Measurements from ENCODE around the gene HOXD12. TPM values are rescaled to one million over a fixed set of nuclear protein-coding genes. Genes with fewer than 3 reads are reported as not detected.
A peak's percentile ranks its signal among the peaks of the same experiment; 100 is the strongest.

HOXD12 gene
- total RNA-seq, 1 experiment from 2014 or later, result not detected

DNA sequence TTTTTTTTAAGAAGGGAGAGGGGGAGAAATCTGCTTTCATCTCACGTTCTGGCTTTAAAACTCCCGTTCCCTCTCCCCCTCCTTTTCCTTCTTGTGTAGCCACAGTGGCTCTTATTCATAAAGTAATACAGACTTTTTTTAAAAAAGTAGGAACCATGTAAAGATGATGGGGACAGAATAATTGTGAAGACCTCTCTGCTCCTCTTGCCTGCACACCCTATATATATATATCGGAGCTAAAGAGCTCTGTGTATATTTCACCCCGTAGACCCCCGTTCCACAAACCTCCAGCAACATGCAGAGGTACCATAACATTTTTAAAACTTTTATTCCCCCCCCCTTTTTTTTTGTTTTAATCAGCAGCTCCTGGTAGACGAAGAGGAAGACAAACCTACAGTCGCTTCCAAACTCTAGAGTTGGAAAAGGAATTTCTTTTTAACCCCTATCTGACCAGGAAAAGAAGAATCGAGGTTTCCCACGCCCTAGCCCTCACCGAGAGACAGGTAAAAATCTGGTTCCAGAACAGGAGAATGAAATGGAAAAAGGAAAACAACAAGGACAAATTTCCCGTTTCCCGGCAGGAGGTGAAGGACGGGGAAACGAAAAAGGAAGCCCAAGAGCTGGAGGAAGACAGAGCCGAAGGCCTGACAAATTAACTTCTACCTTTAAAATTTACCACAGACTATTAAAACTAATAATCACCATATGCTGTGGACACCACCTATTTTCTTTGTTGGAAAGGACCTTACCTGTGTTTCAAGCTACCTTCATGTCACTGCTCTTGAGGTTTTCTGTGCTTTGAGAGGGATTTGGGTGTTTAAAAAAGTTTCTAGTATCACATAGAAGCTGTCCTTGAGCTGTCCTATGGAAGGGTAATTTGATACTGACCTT, 31.6 kb downstream of the HOXD12 start:
- DNase-seq (ENCODE audit: low read depth), result no peak

DNA sequence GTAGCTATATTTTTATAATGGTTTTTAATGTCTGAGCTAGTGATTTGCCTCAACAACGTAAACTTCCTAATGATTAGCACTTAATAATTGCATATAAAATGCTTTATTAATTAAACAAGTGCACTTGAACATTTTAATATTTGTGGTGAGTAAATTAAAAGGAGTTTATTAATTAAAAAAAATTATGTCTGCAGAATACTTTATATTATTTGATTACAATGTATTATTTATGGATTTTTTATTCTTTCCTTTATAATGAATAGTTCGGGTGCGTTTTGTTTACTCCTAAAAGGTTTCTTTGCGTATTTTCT, 32.2 kb downstream of the HOXD12 start:
- no peak for DNase-seq (ENCODE audit: low read depth)

DNA sequence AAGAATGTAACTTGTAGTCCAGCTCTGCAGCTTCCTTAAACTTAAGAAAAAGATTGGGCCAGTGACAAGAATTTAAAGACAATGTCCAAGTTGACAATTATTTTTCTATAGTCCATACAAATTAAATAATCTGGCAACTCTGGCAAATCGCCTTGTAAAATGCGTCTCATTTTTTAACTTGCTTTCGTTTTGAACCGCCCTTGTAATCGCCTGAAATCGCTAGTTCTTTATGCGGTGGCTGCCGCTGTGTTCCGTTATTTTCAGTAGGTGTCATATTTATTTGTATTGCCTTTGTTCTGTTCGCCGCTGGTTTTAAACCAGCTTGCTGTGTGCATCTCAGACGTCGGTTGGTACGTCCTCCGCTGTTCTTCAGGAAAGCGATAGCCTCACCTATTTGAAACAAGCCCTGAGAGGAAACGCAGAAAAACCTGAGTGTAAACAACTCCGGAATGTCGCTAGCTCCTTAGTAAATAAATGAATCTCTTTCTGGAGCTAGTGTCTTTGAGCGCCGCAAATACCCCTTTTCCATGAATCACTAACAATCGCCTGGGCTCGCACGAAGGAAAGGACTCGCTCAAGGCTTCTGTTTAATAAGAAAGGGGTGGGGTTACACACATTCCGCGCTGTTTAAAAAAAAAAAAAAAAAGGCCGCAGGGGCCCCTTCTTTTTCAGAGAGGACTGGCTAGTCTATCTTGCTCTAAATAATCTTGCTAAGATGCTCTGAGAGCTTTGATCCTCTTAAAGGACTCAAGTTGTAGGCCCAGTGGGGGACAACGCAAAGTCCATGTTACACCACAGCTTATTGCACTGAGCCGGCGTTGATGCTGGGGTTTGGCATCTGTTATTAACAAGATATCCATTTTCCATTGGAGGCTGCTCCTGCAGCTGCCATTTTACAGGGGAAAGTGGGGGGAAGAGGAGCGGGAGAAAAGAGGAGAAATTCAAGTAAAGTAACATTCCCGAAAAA, 32.9 kb downstream of the HOXD12 start:
- DNase-seq (ENCODE audit: low read depth), result no peak

DNA sequence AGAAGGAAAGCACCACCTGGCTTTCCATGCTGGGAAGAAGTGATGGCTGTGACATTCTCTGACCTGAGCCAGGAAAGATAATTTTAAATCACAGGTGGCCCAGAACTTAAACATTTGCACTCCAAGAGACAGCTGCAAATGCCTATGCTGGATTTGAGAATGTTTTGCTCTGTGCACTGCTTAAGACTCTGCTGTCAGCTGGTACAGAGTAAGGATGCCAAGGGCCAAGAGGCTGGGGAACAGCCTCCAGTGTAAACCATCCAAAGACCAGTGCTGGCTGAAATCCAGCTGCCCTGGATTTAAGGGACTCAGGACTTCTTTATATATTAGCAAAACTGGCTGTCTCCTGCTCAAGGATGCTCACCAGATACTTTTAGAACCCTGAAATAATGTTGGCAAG, 33.8 kb downstream of the HOXD12 start:
- no peak for DNase-seq (ENCODE audit: low read depth)

DNA sequence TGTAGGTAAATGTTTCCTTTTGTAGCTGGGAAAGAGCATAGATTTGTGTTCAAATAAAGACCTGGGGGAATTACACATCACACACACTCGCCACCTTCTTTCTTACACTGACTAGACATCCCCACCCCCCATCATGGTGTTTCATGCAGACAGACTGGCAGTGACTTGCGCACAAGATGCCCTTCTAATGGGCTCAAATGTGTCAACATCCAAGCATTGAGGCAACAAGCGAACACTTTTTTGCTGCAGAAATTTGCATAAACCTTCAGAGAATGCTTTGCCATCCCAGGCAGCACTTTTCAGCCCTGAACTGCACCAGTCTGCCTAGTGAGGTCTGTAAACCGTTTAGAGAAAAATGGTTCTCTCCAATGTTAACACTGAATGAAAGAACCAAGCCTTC, 34.4 kb downstream of the HOXD12 start:
- DNase-seq (ENCODE audit: low read depth), result no peak

DNA sequence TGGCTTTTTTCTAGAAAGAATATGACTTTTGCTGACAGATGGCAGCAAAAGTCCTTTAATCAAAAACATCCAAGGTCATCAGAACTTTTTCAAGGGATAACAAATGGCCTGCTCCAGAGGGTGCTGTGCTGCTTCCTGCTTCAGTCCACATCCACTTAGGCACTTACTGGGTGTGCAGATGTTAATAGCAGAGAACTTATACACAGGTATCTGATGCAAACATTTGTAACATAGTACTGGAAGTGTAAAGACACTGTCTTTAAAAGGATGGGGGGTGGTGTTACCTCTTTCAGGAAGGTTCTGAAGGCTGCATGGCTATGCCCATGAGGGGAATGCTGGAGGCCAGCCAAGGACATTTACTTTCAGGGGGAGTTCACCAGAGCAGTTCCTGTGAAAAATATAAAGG, 35.4 kb downstream of the HOXD12 start:
- DNase-seq (ENCODE audit: low read depth), result peak; percentile 67

DNA sequence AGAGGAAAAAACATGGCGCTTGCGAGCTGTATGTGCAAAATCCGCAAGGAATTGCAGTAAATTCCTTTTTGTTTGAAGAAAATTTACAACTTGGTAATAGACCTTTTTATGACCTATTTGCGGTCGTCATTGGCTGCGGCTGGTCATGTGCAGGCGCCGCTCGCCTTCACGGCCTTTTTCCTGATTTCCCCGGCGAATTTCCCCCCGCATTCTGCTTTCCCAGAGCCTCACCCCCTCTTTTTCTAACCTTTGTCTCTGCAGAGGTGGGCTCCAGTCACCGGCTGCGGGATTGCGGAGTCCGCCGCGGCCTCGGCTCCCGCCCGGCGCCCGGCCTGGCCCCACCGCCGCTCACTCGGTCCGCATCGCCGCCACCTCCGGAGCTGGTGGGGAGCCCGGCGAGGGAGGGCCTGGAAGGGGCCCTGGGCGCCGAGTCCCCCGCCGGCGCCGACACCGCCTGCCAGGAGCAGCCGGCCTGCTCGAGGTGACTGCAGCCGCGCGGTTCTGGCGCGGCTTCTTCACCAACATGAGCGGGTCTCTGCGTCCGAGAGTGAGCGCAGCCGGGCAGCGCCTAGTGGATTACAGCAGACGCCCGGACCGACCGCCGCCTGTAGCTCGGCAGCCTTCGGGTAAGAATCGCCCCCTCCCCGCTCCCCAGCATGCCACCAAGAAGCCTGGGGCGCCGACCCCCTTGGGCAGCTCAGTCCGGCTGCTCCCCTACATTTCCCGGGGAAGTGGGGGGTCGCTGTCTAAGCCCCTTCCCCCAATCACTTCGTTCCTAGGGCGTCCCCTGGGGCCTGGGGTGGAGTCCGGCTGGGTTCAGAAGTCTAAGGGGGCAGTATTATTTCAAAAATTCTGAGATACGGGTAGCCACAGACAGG, 37.0 kb downstream of the HOXD12 start:
- peak; percentile 51 for DNase-seq (ENCODE audit: low read depth)

DNA sequence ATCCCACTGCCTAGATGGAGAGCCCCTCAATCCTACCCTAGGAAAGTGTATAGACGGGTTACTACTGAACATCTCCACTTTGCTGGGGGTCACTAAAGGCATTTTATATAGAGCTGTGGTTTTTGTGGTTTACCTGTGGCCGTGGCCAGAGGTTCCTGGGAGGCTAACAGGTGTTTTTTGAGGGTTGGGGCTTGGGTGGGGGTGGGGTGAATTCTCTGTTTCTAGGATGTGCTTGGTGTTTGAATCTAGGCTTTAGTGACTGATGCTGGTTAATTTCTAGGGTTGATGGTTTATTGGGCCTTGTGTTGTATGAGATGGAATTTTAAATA, 37.6 kb downstream of the HOXD12 start:
- no peak for DNase-seq (ENCODE audit: low read depth)

DNA sequence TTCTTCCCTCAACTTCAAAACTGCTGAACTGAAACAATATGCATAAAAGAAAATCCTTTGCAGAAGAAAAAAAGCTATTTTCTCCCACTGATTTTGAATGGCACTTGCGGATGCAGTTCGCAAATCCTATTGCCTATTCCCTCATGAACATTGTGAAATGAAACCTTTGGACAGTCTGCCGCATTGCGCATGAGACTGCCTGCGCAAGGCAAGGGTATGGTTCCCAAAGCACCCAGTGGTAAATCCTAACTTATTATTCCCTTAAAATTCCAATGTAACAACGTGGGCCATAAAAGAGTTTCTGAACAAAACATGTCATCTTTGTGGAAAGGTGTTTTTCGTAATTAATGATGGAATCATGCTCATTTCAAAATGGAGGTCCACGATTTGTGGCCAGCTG, 38.3 kb downstream of the HOXD12 start:
- no peak for DNase-seq (ENCODE audit: low read depth)

DNA sequence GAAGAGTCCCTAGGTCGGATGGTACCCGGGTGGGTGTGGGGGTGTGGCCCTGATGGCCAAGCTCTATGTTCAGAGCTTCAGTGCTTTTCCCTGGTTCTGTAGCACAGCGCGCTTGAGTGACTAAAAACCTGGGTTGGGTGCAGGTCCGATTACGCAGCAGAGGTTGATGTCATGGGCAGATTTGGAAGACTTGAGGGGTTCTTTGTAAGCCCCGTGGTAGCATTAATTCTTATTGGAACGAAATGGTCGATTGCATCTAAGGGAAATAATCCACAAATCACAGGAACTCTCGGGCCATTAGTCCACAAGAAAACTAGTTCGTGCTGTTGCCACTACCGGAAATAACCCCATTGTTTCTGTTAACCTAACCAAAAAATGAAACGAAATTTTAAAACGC, 38.9 kb downstream of the HOXD12 start:
- DNase-seq (ENCODE audit: low read depth), result no peak

DNA sequence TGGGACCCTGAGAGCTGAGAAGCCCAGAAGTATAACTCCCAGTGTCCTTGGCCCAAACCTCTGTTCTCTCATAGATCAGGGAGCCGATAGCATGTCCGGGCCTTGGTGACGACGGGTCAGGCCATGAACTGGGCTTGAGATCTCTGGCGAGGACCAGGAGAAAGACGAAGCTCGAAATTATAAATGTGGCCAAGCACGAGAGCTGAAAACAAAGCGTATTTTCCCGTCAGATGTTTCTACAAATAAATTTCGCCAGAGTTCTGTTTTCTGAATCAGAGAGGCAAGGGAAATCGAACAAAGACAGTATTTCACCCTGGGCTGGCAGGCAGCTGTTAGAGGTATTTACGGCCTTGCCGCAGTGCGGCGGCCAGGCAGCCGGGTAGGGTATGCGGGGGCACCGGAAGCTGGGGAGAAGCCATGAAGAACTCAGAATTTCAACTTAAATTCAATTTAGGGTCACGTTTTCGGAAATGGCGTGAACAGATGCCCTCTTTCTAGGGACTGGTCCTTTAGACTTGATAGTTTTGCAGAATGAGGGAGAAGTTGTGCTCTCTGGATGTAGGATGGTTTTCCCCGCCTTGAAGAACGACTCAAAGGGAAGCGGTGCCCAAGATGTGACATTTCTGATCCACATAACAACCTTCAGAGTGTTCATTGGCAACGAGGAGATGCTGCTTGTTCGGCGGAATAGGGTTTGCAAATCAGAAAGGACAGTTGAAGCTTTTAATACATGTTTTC, 39.5 kb downstream of the HOXD12 start:
- peak; percentile 42 for DNase-seq (ENCODE audit: low read depth)

DNA sequence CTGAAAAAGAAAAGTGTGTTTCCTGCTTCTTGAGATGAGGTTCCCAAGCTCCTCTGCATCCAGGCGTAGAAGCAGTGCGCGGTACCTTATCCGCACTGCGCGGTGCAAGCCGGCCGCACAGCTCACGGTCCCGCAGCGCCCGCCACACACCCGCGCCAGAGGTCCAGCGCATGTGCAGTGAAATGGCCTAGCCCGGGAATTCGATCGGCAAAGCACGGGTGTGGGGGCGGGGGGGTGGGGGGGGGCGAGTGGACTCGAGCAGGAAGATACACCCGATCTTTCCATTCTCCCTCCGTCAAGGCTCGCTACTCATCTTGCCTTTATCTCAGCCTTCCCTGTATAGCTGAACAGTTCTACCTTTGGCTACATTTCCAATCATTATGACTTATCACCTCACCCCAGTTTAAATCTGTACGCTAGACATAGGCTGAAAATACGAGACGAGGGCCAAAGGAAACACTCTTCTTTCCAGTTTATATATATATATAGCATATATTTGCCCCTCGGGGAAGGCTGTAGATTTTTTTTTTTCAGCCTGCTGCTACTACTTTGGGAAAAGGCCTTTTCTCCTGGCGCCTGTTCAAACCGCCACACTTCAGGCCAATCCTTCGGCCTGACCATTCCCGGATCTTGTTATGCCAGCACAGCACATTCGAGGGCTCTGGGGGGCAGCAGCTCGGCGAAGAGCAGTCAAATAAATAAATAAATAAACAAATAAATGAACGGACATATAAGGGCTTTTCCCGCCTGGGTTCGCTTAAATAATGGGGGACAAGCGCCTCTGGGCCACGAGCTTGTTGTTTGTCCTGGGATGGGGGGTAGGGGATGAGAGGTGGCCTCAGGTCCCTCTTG, 40.3 kb downstream of the HOXD12 start:
- DNase-seq (ENCODE audit: low read depth), result peak; percentile 76

DNA sequence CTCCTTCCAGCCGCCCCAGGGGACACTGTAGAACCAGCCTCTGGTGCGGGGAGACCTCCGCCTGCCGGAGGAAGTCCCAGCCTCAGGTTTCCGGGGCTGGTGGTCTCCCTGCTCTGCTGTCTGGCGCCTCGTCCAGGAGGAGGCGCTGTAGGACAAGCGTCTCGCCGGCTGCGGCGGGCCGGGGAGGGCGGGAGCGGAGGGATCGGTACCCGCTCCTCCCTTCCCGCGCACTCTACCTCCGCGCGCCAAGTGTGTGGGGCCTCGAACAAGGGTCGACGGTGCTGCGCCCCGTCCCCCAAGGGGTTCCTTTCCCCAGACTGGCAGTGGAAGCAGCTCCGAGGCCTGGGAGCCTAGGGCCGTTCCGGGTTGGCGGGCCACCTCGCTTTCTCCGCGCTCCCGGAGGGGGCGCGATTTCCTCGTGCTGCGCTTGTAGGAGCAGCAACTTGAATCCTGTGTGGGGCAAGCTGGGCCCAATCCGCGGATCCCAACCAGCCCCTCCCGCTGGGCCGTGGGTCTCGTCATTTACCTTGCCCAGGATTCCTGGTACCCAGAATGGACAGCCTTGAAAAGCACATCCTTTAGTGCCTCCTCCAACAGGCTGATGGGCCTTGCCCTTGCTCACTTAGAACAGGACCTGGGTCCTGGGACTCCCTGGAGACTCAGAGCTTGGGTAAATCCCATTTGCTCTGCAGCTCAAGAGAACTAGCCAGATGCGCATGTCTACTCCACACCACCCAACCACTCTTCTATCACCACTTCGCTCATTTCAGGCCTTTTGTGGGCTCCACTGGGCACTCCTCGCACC, 41.1 kb downstream of the HOXD12 start:
- peak; percentile 82 for DNase-seq (ENCODE audit: low read depth)

DNA sequence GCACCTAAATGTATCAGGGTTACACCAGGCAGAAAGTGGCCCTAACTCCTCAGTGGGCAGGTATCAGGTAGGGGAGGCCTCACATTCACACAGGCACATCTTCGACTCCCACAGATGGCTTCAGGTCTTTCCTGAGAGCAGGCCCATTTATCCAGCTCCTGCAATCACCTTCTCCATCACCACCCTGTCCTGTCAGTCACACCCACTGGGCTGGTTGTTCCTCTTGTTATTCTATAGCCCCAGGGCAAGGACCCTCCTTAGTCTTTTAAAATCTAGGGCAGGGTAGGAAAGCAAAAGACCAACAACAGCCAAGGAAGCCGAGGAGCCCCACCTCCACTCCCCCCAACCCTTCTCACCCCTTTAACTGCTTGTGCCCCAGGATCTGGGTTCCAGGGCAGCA, 42.7 kb downstream of the HOXD12 start:
- no peak for DNase-seq (ENCODE audit: low read depth)

DNA sequence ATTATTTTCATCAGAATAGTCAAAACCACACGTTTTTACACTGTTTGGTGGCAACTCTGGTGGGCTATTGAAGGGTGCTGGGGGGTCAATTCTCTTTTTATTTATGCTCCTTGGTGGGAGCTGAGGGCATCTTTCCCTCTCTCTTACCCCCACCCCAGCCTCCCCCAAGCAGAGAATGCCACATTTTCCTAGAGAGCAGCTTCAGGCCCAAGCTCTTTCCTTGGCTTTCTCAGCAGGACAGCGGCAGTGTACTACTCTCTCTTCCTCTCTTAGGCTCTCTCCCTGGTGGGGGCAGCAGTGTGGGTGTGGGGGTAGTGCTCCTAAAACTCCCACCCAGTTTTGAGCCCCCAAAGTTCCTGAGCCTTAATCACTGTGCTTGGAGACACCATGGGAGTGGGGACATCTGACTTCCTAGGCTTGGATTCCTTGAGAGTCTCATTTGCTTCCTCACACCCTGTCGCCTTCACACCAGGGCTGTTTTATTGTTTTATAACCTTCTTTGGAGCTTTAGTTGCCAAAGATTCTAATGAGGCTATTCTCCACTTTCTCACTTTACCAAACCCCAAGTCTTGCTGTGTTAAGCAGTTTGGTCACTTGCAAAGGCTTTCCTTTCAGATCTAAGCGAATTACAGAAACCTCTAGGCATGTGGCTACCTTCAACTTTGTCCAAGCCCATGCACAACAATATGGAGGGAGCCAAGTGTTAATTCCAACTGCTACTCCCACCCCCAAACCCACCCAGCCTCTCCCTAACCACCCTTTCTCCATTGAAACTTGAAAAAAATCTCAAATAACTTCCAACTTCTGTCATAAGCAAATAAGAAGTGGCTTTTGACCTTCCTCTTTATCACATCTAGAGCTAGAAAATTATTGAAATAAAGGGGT, 45.7 kb downstream of the HOXD12 start:
- no peak for DNase-seq (ENCODE audit: low read depth)

DNA sequence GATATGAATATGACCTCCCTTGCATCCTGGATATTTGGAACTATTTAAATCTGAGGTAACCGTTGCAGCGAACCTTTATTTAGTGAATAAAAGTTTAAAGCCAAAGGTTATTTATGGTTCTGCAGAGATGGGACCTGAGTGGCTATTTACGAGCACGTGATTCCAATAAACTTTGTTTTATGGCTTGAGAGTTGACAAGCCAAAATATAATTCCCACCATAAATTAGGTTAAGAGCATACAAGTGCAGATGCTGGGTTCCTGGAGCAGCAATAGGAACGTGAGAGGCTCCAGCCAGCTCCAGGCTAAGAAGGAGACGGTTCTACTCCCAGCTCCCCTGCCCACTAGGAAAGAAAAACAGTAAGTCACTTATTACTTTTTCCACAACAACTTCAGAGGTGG, 46.5 kb downstream of the HOXD12 start:
- no peak for DNase-seq (ENCODE audit: low read depth)

DNA sequence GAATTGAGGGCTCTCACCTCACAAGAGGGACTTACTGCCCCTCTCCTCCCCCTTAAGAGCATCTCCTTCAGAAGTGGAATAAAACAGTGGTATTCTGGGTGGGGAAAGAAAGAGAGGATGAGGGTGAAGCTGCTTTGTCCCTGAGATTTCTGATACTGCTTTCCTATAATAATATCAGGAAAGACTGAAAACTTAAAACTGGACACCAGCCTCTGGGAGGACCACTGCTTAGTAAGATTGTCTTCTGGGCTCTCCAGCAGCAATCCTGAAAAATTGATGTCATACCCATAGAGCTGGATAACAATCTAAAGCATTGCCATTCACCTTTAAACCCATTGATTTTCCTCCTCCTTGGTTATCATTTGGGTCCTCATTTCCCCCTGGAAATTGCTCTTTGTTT, 47.0 kb downstream of the HOXD12 start:
- DNase-seq (ENCODE audit: low read depth), result no peak

DNA sequence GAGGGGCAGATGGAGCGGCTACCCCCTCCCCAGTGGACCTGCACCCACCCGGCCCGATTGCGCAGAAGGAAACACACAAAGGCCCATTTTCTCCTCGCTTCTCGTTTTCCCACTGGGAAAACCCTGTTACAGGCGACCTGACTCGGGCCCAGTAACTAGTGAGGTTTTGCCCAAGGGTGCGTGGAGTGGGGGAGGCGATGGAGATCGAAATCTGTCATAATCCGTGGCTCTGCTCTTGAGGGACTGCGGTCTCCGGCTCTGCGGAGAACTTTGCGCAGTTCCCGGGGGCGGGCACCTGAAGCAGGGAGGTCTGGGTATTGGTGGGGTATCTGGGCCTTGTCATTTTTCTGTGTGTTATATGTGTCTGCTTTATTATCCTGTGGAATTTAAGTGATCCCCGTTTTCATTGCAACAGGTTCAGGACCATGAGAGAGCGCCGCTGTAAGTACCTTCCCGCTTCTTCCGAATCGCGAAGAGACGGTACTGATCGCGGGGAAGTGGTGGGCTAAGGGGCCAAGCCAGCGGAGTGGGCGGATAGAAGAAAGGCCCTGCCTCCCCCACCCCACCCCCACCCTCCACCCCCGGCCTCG, 47.7 kb downstream of the HOXD12 start:
- DNase-seq (ENCODE audit: low read depth), result no peak

Data from RPMI7951 (cell line).